HG03108 (cell line): ENCODE data around the gene LRPPRC.
"Not testable (repeated sequence)": the region's sequence is repeated elsewhere in the genome, so short reads cannot be mapped to it uniquely, and the experiment has no call there.

Experiments used
- ATAC-seq: cut with Tn5 transposase; IDR thresholded peaks from one replicate; pipeline ENCODE4 v1.9.1; 2021; ENCODE audit warnings: moderate library complexity; ENCODE audit not compliant: unreplicated experiment

LRPPRC gene

DNA sequence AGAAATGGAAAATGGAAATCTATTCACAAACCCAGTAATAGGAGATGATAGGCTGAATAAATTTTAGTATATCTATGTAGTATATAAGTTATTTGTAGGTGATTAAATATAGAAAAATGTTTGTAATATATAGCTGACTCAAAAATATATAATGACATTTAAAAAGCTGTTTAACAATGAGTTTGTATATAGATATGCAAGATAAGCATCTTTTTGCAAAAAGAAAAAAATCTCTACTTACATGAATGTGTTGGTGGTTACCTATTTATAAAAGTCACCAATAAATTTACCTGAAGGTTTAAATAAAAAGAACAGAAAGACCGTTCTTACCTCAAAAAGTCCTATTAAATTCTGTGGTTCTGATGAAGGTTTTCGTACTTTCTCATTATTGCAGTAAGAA lies 71.3 kb downstream of the LRPPRC start:
- no peak for ATAC-seq

DNA sequence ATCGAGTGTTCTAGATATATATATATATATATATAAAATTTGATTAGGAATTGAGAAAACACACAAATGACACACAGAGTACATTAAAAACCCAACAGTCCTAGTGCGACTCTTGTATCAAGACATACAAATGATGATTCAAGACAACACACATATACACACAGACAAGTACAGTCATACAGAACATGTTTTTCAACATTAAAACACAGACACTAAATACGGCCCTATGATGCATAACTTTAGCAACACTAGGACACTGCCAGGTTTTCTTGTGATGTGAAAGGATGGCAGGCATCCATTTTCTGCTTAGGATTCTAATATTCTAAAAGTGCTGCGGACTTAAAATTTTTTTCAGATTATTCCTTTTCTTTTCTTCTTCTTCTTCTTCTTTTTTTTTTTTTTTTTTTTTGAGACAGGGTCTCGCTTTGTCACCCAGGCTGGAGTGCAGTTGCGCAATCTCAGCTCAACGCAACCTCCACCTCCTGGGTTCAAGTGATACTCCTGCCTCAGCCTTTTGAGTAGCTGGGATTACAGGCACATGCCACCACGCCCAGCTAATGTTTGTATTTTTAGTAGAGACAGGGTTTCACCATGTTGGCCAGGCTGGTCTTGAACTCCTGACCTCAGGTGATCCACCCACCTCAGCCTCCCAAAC lies 84.5 kb downstream of the LRPPRC start:
- ATAC-seq: not testable (repeated sequence)

DNA sequence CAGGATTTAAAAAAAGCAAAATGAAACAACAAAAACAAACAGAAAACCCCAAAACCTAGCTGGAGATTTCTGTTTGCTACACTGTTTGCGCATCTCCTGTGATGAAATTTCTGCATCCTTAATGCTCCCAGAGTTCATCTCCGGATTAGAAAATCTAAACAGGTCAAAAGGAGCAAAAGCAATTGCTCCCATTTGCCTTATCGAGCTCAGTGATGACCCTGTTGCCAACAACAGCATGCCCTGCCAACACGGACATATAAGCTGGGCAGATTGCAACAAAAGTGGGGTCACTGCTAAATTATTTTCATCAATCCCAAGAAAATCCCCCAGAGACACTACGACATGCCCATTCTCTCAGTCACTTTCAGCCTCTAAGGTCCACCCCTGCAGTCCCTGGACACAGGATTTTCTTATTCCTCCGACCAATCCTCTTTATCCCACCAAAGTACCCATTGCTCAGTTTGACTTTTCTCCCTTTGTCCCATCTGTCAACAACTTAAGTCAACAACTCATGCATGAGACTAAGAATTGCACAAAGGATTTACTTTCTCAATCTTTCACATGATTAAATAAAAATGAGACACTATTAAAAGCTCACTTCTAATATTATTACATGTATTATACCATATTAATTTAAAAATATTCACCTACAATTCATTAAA lies 89.2 kb downstream of the LRPPRC start:
- no peak for ATAC-seq

DNA sequence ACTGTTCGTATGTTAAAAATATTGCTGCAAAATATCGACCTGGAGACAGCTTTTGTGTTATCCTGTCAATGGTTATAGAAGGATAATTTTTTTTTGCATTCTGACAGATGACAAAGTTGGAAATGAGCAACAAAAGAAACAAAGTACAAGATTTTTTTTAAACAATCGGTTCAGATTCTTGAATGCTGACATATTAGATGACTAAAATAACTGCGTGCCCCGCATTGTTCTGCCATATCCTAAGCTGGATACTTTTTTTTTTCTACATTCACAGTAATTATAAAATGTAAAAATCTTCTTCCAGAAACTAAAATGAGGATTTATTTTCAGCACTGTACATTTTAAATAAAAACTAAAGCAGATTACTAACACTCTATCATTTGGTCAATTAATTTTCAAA lies 89.9 kb downstream of the LRPPRC start:
- no peak for ATAC-seq

DNA sequence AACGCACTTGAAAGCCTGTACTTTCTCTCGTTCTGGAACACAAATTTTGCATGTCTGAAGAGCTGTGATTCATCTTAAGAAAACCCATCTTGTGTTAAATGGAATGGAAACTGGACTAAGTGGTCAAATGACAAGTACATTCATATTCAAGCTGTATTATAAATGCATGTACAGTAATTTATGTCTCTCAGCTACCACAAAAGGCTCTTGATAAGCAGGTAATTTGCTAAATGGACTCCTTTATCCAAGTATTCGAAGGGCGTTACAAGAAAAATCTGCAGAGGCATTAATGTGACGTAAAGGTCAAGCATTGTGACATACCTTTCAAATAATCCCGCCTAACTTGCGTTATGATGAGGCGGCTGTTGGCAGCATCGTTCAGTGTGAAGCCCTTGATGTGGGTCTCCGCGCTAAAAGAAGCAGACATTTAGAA lies 90.4 kb downstream of the LRPPRC start:
- no peak for ATAC-seq

DNA sequence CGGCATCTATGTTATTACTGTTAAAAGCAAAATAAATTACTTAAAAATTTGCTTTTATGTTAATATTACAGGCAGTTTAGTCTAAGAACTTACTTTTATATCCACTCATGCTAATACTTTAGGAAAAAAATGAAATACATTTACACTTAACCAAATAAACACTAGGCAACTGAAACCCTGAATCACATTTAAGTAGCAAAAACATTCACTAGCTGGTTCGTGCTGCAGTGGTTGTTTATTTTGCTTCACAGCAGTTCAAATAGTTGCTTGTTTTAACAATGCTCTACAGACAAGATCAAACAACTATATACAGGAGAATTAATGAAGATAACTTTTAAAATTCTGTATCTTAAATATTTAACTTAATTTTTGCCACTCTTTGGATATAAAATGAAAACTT lies 96.2 kb downstream of the LRPPRC start:
- ATAC-seq: no peak

DNA sequence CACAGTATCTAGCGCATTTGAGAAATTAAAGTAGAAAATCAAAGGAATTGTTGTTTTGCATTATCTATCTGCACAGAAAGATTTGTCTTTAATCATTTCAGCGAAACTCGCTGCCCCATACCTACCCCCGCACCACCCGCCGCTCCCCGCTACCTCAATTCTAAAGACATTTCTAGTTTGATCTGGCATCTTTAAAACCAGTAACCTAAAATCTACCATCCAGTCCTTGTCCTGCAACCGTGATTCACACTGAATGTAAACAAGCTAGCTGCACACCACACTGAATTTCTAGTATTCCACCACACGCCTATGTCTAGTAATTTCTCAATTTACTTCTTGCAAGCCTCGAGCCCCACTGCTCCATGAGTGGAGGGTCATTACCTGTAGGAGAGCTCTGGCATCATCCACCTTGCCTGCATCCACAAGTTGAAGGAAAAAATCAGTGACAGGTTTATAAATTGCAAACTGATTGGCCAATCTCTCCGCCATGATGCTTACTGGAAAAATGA lies 96.9 kb downstream of the LRPPRC start:
- no peak for ATAC-seq

DNA sequence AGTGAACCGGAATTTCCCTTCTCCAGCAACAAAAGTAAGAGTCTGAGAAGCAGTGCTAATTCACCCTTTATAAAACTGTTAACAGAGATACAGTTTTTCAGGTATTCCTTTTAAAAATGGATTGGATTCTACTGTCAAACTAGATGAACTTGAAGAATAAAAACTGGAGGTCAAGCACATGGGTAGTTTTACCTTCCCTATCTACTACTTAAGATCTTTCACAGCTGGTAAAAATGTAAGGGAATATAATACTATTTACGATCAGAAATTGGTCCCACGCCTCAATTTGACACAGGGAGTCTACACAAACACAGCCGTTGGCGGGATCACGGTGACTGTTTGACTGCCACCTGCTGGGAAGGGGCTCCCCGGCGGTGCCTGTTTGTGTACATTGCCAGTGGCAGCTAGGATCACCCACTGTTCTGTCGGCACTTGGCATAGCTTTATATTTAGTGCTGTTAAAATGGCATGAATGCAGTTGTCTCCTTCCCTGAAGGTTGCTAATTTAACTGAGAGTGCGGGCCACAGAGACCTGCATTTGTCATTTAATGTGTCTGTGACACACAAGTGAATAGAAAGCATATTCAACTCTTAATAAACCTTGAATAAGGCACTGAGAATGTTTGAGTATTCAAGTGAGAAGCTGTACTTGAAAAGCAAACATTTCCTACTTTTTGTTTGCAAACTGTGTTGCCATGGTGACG lies 97.5 kb downstream of the LRPPRC start:
- ATAC-seq: no peak

DNA sequence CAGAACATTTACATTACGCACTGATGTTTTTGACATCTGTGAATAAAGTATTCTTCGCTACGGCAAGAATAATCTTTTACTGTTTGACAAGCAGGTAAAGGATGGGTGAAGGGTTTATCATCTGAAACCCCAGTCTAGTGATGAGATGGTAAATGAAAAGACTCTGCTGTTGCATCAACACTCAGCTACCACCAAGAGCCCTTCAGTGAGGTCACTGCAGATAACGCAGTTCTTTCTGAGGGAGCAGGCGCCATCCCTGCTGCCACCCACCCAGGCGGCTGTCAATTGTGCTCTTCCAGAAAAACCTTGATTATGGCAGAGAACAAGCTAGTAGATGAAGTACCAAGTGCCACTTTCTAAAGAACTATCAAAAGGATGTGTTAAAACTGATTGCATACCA lies 98.3 kb downstream of the LRPPRC start:
- ATAC-seq: no peak

DNA sequence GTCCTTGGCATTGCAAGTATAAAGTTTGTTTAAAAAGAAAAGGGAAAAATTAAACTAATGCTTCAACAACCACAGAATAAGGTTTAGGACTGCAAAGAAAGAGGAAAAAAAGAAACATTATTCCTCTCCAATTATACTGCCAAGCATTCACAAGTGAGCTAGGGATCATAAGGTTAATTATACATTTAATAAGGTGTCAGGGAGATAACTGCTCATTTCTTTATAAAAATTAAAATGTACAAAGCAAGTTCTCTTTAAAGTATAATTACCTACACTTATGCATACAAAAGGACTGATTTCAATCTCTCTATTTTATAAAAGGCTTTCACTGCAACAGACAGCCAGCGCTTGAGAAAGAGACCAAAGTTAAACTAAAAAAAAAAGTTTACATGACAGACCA lies 98.9 kb downstream of the LRPPRC start:
- no peak for ATAC-seq

DNA sequence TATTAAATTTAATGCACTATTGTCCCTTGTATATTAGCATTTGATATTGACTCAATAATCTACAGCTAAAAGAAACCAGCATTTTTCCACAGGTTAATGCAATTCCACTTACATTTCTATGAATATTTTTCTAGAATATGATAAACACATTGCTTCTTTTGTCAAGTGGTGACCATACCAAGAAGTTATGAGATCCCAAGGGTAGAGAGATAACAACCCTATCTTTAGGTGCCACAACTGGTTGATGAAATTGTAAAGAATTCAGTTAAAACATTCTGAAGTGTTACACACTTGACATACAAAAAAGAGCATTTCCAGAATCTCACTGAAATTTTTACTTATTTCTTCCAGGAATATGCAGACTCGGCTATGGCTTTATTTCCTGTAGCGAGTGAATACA lies 101.0 kb downstream of the LRPPRC start:
- ATAC-seq: no peak

DNA sequence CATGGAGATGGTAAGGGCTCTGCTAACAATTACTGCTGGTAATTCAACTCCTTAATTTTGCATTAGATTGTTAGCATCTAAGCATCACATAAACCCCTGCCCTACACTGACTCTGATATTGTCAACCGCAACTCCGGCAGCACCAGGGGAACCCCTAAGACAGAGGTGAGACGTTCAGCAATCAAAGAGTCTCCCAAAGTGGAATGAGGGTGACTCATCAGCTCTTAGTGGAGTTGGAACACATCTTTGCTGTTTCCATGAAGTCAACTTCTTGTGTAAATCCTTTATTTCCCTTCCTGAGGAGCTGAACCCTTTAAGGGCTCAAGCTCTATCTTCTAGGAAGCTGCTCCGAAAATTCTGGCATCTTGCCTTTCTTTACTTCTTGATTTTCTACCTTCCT lies 104.9 kb downstream of the LRPPRC start:
- ATAC-seq: no peak

DNA sequence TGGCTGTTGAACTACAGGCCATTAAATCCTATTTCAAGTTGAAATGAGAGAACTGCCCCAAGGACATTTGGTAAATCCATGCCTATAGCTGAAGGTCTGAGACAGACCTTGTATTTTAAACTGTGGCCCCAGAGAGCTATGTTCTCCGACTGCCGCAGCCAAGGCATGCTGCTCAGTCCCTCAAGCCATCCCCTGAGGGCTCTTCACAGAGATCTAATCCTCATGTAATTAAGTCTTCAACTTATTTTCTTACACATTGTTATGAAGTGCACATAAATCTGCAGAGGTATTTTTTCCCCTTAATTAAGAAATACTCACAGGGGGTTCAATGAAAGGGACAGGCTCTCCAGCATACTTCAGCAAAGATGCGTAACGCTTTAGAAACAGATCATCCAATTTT lies 106.4 kb downstream of the LRPPRC start:
- no peak for ATAC-seq

DNA sequence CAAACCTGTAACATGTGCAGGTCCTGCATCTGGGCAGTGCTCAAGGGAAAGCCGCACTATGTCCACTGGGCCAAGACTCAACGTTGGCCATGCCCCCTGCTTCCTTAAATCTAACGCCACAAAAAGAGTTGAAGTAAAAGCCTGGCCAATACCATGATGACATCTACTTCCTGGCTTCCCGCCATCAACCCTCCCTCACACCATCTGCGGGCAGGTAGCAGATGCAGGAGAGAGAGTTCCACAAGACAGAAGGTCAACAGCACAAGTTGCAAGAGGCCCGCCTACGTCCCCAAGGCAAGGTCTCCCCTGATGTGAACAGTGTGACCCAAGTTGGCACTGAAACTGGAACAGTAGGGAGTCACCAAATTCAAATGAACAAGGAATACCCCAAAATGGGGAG lies 108.6 kb downstream of the LRPPRC start:
- no peak for ATAC-seq

DNA sequence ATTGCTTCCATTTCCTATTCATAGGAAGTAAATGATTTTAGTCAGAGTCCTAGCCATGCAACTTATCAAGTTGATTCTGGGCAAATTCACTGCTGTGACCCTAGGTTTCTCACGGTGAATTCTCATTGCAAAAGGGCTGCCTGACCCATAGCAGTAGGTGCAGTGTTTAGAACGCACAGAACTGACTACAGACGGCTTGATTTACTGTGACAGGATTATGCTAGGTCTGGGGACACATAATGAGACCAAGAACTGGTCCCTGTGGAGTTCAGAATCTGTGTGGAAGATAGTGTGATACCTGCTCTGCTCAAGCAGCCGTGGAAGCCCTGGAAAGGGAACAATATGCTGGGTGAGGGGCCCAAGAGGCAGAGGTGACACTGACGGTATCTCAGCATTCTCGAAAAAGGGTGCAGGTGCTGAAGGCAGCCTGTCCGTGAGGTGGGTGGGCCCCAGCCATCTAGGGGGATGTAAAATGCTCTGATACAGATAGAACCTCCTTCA lies 110.6 kb downstream of the LRPPRC start:
- no peak for ATAC-seq

DNA sequence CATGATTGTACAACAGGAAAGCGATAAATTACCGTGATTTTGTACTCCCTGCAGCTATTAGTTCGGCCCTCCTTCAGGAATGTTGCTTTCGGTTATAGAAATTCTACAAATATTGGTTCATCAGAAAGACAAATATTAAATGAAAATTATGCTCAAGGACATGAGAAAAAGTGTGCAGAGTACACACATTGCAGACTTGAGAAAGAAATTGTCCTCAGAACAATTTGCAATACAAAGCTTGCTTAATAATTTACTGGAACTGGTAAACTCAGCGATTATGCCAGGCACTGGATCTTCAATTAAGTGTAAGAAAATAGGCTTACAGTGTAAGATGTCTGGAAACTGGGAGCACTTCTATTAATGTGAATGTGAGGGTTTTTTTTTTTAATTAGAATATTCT lies 111.1 kb downstream of the LRPPRC start:
- ATAC-seq: no peak

DNA sequence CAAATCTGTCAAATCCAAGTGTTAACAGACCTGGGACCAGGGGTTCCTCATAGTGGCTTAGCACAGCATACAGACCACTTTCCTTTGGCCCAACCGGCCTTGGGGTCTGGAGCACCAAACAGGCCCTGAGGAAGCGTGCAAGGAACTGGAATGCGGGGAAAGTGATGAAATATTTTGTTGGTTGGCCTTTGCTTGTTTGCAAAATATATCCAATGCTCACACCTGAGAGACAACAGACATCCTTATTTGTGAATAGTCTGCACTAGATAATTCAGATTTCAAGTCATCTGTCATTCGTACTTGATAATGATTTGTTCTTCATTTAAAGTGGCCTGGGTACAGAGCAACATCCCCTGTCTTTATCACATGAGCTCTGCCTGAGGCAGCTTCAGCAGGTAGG lies 113.5 kb downstream of the LRPPRC start:
- no peak for ATAC-seq

DNA sequence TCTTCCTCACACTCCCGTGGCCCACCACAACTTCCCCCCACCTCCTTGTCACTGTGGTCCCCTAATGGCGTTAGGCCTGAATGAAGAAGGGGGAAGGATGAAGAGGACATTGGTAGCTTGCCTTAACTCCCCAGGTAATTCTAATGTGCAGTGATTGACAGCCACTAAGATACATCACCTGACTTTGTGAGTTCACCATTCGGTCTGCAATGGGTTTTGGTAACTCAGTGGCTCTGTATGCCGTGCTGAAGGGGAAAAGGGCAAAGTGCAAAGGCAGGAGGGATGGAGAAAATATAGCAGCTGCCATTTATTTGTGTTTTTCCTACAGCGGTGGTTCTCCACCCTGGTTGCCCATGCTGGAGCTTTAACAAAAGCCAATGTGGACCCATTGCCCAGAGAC lies 114.8 kb downstream of the LRPPRC start:
- ATAC-seq: no peak

DNA sequence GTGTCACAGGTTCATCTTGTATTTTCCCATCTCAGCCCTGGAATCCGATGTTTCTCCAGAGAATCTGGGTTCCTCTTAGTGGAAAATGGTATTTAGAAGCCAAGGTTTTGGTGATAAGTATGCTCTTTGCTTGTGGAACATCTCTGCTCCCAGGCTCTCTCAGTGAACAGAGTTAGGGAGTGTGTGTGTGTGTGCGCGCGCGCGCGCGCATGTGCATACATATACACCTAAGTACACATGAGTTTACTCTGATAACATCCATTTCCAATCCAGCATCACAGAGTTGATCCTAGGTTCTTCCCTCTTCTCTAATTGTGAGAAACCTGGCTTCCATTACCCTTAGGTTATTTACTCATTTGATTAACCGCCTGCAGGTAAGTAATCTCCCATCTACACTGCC lies 115.3 kb downstream of the LRPPRC start:
- ATAC-seq: no peak

DNA sequence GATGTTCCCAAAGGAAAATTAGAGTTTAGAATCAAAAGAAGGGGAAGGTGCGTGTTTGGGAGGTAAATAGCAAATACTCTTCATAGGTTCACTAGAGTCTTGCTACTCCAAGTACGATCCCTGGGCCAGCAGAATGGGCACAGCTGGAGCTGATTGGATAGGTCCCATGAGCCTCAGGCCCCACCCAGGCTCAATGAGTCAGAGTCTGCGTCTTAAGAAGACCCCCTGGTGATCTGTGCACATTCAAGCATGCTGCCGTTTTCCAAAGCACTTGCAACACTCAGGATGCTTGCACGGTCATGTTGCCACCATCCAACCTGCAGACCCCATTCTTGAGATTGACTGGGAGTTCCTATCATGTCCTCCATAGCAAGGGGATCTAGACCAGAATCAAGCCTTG lies 116.5 kb downstream of the LRPPRC start:
- ATAC-seq: no peak

DNA sequence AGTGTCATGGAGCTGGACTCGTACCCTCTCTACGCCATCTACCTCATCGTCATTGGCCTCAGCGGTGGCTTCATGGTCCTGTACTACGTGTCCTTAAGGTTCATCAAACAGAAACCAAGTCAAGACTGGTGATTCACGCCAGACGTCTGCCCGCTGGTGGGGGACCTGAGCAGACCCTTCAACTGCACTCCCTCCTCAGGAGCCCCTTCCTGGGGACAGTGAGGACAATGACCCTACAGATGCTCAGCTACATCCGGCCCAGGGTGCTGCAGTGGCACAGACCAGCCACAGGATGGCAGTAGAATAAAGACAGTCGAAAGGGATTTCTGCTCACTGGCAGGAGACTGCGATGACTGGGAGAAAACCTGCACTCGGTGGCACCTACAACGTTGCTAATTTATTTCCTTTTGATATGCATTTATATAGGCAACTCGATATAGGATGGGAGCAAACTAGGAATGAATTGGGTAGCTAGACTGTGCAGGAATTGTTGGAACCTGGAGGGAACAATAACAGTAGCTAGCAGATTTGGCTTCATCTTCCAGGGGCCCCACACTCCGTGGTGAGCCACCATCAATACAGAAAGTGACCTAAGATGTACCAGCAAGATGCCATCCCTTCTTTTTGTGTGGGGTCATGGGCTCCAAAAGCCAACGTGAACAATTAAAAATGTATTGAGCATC lies 117.9 kb downstream of the LRPPRC start:
- peak; percentile 64 for ATAC-seq
